ENCODE results near the gene ZBTB22. TPM values are rescaled to one million over a fixed set of nuclear protein-coding genes. Genes with fewer than 3 reads are reported as not detected.

ZBTB22 gene
- total RNA-seq, 1 donor from 2014 or later: 33.2 TPM

DNA sequence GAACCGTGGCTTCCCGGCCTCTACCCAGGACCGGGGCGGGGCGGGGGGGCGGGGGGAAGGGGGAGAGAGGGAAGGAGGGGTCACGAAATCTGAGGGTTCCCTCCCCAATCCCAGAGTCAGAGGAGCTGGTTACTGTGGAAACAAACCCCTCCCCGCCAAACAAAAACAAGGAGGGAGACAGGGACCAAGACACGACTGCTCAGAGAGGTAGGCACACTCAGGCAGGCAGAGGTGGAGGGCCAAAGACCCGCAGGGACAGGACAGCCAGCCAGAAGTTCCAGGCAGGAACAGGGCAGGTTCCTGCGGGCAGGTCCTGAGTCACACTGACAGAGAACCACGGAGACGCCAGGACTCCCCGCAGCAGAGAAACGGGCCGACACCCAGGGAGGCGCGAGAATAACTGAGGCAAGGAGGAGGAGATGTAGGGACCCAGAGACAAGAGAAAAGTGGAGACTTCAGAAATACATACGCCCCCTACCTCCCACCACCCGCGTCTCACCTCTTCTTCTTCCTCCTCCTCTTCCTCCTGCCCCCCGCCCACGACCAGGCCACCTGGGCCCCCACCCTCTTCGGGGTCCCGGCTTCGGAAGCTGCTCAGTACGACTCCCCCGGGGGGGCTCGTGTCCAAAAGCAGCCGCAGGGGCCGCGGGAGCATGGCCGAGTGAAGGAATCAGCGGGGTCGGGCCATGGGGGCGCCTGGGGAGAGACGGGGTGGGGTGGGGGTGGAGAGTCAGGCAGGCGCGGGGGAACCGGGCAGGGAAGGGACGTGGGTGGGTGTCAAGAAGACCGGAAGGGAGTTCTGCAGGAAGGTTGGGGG lies 19.4 kb downstream of the ZBTB22 start:
- peak in 1 of 2 experiments; percentile 59 for DNase-seq (ENCODE audit: low spot score in 2 of 2, unreplicated experiment in 2 of 2)
- H3K36me3 Mint-ChIP-seq: no peaks in the 10 kb centered on the region
- H3K4me3 Mint-ChIP-seq: peak overlapping the region; percentile 99
- peak overlapping the region; percentile 97 for H3K27ac Mint-ChIP-seq
- peaks cover 22% of the 10 kb centered on the region for H3K4me1 Mint-ChIP-seq
- no peaks in the 10 kb centered on the region for H3K27me3 Mint-ChIP-seq (ENCODE audit: low read depth)
- H3K9me3 Mint-ChIP-seq: no peaks in the 10 kb centered on the region
- TF ChIP-seq, protein P1, sequence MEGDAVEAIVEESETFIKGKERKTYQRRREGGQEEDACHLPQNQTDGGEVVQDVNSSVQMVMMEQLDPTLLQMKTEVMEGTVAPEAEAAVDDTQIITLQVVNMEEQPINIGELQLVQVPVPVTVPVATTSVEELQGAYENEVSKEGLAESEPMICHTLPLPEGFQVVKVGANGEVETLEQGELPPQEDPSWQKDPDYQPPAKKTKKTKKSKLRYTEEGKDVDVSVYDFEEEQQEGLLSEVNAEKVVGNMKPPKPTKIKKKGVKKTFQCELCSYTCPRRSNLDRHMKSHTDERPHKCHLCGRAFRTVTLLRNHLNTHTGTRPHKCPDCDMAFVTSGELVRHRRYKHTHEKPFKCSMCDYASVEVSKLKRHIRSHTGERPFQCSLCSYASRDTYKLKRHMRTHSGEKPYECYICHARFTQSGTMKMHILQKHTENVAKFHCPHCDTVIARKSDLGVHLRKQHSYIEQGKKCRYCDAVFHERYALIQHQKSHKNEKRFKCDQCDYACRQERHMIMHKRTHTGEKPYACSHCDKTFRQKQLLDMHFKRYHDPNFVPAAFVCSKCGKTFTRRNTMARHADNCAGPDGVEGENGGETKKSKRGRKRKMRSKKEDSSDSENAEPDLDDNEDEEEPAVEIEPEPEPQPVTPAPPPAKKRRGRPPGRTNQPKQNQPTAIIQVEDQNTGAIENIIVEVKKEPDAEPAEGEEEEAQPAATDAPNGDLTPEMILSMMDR (IDR thresholded peaks at IDR 0.05; ENCODE audit: unreplicated experiment): no peak

DNA sequence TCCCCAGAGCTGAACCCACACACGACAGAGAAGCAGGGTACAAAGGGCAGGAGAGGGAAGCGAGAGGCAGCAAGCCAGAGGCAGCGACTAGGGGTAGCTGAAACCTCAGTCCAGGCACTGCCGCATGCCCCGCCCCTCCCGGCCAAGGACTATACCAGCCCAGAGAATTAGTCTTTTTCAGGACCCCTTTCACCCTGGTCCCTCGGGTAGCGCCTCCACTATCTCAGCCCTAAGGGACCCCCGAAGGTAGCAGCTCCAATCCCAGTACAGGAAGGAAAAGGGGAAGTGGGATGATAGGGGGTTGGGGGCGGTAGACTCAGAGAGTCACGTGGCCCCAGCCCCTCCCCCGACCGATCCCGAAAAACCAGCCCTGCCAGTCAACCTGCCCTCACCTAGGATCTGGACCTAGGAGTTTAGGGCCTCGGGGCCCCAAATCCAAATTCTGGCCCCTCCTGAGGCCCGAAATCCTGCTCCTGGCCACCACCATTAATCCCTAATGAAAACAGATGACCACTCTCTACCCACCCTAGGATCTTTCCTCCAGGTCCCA lies 20.1 kb downstream of the ZBTB22 start:
- TF ChIP-seq, protein P1 (IDR thresholded peaks at IDR 0.05; ENCODE audit: unreplicated experiment): no peak
- H3K4me1 Mint-ChIP-seq: peaks cover 22% of the 10 kb centered on the region
- H3K27me3 Mint-ChIP-seq (ENCODE audit: low read depth): no peaks in the 10 kb centered on the region
- H3K4me3 Mint-ChIP-seq: peak overlapping the region; percentile 99
- peak in 1 of 2 experiments; percentile 61 for DNase-seq (ENCODE audit: low spot score in 2 of 2, unreplicated experiment in 2 of 2)
- no peaks in the 10 kb centered on the region for H3K36me3 Mint-ChIP-seq
- H3K9me3 Mint-ChIP-seq: no peaks in the 10 kb centered on the region
- H3K27ac Mint-ChIP-seq: peak overlapping the region; percentile 97

DNA sequence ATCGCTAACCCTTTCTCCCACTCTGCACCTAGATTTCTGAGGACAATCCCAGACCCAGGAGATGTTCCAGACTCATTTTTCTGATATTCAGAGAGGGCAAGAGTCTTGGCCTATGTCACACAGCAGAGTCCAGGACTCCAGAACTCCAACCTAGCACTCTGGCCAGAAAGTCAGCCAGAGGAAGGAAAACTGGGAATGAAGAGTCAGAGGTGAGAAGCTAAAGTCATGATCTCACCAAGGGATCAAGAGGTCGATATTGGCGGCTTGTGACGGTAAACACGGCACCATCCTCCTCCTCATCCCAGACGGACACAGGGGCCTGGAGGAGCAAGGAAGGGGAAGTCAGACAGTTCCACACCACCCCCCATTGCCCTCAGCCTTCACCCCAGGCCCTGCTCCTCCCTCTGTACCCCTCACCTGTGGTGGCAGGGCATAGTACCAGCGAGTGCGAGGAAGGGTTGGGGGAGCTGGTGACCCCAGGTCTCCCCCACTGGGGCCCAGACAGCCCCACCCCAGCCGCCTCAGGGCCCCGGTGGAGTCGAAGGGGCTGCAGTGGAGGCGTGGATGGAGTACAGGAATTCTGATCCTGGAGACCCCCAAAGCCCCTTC lies 20.6 kb downstream of the ZBTB22 start:
- no peaks in the 10 kb centered on the region for H3K36me3 Mint-ChIP-seq
- TF ChIP-seq, protein P1 (IDR thresholded peaks at IDR 0.05; ENCODE audit: unreplicated experiment): no peak
- no peak for DNase-seq (ENCODE audit: low spot score in 2 of 2, unreplicated experiment in 2 of 2)
- H3K4me1 Mint-ChIP-seq: peaks cover 22% of the 10 kb centered on the region
- peak overlapping the region; percentile 99 for H3K4me3 Mint-ChIP-seq
- H3K9me3 Mint-ChIP-seq: no peaks in the 10 kb centered on the region
- no peaks in the 10 kb centered on the region for H3K27me3 Mint-ChIP-seq (ENCODE audit: low read depth)
- H3K27ac Mint-ChIP-seq: peak overlapping the region; percentile 97

DNA sequence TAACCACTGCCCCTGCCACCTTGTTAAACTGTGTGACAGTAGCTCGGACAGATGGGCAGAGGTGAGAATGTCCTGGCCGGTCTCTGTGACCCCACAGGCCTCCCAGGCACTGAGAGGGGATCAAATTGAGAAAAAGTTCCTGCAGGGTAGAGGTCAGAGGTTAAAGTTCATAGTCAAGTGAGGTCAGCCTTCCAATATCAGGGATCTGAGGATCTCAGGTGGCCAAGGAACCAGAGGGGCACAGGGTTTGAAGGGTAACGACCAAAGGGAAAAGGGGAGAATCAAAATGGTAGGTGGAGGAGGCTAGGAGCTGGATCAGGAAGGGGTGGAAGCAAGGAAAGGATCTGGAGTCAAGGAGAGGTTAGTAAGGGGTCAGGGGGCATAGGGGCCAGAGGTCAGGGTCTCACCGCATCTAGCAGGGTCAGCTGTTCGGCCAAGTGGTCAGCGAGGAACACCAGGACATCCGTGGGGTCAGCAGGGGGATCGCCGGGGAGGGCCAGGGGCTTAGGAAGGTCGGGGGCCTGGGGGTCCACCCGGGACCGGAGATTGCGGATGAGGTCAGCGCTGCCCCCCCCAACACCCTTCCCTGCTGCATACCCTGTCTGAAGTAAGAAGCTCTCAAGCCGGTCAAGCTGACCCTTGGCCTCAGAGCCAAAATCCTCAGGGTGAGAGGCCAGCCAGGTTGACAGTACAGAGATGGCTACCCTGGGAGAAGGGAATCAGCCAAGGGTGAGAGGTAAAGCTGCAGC lies 21.7 kb downstream of the ZBTB22 start:
- H3K27ac Mint-ChIP-seq: no peak overlapping the region

More for the DNA sequence above, 21.7 kb downstream of the ZBTB22 start:
- H3K27me3 Mint-ChIP-seq (ENCODE audit: low read depth): no peaks in the 10 kb centered on the region
- H3K9me3 Mint-ChIP-seq: no peaks in the 10 kb centered on the region
- DNase-seq (ENCODE audit: low spot score in 2 of 2, unreplicated experiment in 2 of 2): no peak
- peak overlapping the region; percentile 99 for H3K4me3 Mint-ChIP-seq
- H3K4me1 Mint-ChIP-seq: peaks cover 25% of the 10 kb centered on the region
- TF ChIP-seq, protein P1 (IDR thresholded peaks at IDR 0.05; ENCODE audit: unreplicated experiment): no peak
- no peaks in the 10 kb centered on the region for H3K36me3 Mint-ChIP-seq
